Activated CD4-positive, alpha-beta T cell treated with anti-CD3 and anti-CD28 coated beads, Interleukin-2, amount 50 U/mL, for 16 hours (primary cell): Measurements from ENCODE around the gene GUK1.

Experiments
- DNase-seq: peaks from one replicate; pipeline ENCODE4 v3.0.0-alpha.2; 2020

Gene GUK1

GRCh38 chr1:228134591-228134990, 5.5 kb upstream of the GUK1 start:
- no peak for DNase-seq

GRCh38 chr1:228136901-228137300, 3.2 kb upstream of the GUK1 start:
- DNase-seq: no peak

DNA sequence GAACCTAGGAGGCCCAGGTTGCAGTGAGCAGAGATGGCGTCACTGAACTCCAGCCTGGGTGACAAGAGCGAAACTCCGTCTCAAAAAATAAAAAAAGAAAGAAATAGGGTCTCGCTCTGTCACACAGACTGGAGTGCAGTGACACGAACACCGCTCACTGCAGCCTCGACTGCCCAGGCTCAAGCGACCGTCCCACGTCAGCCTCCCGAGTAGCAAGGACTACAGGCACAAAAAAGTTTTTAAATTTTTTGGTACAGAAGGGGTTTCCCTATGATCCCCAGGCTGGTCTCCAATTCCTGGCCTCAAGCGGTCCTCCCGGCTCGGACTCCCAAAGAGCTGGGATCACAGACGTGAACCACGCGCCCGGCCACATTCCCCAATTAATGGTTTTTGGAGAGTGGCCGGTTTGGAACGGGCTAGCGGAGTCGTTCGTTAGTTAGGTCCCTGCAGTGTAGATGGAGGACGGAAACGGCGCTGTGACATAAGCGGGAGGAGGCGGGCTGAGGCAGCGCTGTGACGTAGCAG, 611 bp upstream of the GUK1 start:
- no peak for DNase-seq

DNA sequence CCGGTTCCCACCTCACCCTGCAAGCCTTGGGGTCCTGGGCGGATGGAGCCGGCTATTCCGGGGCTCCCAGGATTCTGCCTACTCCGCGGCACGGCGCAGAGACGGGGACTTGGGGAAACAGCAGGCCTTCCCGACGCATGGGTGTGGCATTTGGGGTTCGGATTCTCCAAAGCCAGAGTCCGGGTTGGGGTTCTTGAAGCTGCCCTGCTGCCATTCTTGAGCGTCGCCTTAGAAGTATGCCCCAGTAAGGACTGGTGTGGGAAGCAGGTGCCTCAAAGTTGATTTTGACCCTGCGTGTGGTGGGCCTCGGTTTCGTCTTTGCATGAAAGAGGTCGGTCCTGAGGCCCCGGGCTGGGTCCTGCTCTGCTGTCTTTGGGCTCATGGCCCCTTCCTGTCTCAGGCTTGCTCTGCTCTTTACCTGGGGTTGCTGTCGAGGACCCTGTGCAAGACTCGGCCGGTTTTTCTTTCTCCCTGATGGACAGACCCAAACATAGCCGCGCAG, 696 bp downstream of the GUK1 start:
- no peak for DNase-seq

- DNase-seq: peak; percentile 41
Measured at GRCh38 chr1:228141226-228142044, 1.4 kb downstream of the GUK1 start.

DNA sequence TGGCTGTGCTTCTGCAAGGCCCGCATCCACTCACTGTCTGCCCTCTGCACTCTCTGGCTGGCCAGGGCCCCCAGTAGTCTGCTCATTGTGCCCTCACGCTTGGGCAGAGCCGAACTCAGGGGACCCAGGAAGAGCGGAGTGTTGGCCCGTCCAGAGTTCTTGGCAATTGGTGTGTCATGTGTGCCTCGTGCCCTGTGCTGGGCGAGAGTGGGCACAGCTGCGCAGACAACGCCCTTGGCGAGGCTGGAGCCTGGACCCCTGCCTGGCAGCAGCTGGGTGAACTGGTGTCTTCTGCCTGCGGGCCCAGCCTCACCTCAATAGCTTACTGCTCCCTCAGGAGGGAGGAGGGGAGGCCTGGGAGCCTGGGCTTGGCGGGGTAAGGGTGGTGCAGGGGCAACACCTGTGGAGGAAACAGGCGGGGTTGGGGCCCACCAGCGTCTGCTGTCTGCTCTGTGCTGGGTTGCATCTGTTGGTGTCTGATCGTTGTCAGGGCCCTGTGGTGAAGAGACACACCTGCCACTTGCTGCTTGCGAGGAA, 2.1 kb downstream of the GUK1 start:
- DNase-seq: no peak

- no peak for DNase-seq
Measured at GRCh38 chr1:228142701-228143136, 2.6 kb downstream of the GUK1 start.

- no peak for DNase-seq
Measured at GRCh38 chr1:228143480-228144192, 3.6 kb downstream of the GUK1 start.

DNA sequence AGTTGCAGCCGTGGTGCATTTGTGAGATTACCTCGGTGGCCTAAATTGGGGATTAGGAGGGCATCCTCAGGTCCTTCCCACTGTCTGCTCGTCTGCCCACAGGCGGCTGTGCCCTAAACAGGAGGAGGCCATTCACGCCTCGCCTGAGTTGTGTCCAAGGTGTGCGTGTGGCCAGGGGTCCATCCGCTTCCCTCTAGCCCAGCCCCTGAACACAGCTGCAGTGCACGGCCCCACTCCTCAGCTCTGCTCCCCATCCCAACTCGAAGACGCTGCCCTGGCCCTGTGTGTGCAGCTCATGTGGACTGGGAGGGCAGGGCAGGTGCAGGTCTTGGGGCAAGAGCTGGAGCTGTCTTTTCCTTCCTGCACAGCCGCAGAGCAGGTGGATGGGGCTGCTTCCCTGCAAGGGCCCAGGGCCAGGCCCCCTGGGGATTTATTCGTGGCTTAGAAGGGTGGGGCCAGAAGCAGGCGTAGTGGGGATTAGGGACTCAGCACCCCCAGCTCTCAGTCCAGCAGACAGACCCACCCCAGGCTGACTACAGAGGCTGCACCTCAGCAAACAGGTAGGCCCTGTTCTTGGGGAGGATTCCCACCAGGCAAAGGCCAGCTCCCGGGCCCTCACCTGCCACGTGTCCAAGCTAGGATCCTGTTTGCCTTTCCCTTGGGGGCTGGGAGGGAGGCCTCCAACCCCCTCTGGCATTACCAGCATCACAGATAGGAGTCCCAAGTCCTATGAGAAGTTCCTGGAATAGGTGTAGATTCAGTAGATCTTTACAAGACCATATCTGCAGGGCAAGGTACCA, 4.3 kb downstream of the GUK1 start:
- no peak for DNase-seq

- DNase-seq: no peak
Measured at GRCh38 chr1:228144993-228145343, 4.9 kb downstream of the GUK1 start.

DNA sequence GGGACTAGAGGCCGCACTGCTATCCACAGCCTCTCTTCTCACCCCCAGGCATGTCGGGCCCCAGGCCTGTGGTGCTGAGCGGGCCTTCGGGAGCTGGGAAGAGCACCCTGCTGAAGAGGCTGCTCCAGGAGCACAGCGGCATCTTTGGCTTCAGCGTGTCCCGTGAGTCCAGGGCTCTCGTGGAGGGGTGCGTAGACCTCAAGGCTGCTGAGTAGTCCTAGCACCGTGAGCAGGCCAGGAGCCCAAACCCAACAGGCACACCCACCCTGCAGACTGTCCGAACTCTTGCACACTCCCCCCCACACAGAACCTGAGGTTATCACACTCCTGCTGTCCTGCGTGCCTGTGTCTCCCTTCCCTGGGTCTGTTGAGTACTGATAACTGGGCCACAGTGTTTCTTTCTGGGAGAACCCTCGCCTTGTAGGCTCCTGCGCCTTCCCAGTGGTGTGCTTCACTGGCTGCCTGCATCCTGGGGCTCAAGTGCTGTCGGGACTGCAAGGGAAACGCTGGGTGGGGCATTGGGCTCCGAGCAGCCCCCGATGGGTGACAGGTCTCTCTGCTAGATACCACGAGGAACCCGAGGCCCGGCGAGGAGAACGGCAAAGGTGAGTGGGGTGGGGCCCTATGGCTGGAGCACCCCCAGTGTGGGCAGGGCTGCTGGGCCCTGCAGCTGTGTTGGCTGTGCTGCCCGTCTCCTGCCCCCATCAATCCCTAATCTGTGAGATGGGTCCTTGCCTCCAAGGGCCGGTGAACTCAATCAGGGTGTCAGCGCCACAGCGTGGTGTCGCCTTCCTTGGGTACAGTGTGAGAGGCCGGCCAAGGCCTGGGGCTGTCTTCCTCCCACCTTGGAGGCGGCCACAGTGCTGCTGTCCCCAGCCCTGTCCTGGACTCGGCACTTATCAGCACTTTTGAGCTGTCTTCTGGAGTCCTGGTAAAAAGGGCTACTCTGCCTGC, 5.7 kb downstream of the GUK1 start:
- DNase-seq: no peak

- DNase-seq: no peak
Measured at GRCh38 chr1:228146417-228147150, 6.5 kb downstream of the GUK1 start.

DNA sequence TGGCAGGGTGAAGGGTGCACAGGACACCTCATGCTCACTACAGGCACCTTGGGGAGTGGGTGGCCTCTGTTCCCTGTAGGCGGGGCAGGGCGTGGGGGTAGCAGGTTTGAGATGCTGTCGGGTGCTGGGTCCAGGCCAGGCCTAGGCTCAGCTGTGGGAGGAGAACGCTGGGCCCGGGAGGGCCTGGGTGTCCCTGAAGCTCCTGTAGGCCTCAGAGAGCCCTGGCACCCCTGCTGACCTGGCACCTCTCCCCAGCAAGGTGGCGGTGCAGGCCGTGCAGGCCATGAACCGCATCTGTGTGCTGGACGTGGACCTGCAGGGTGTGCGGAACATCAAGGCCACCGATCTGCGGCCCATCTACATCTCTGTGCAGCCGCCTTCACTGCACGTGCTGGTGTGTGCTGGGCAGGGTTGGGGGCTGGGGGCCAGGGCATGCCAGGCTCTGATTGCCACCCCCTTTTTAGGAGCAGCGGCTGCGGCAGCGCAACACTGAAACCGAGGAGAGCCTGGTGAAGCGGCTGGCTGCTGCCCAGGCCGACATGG, 7.1 kb downstream of the GUK1 start:
- no peak for DNase-seq

GRCh38 chr1:228147768-228148167, 7.7 kb downstream of the GUK1 start:
- DNase-seq: no peak

- no peak for DNase-seq
Measured at GRCh38 chr1:228148196-228148861, 8.2 kb downstream of the GUK1 start.

DNA sequence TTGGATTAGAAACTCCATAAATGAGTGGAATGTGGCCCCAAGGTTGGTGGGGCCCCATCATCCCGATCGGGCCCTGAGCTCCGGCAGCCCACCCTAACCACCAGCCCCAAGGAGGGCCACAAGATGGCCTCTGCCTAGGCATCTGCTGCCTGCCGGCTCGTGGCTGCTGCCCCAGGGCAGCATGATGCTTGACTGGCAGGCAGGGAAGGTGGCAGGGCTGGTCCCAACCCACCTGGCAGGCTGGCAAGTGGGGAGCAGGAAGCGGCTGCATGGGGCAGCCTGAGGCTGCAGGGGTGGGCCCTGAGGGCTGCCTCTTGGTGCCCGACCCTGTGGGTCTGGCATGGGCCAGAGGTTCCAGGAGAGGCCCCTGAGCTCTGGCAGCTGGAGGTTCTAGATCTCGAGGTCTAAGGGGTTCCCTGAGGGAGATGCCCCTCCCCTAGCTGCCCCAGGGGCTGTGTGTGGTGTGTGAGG, 8.9 kb downstream of the GUK1 start:
- DNase-seq: no peak

- no peak for DNase-seq
Measured at GRCh38 chr1:228149406-228150119, 9.5 kb downstream of the GUK1 start, which contains the start of gene GJC2. Gene GJC2, plus strand, starts transcription at chr1:228149930. Its CDS starts 7,829 bp downstream, at chr1:228157759.

- no peak for DNase-seq
Measured at GRCh38 chr1:228150120-228150460, 10.0 kb downstream of the GUK1 start.
